ENCODE data around the gene PRCC. TPM values are rescaled to one million over a fixed set of nuclear protein-coding genes. Genes with fewer than 3 reads are reported as not detected.
A peak's percentile ranks its signal among the peaks of the same experiment; 100 is the strongest.

The PRCC gene
- total RNA-seq, 2 donors from 2014 or later: 67.7 to 84.4 TPM

- Mint-ChIP-seq H3K36me3 (ENCODE audit: insufficient read depth in 2 of 2) (peaks cover 15 to 17% of the 10 kb centered on the region in 2 donors), H3K27ac (peak overlapping the region; percentile 93), H3K27me3 (ENCODE audit: low read depth) (no peaks in the 10 kb centered on the region), H3K4me3 (peak overlapping the region; percentile 89 to 92), H3K9me3 (no peaks in the 10 kb centered on the region), H3K4me1 (ENCODE audit: low read depth) (peaks cover 59% of the 10 kb centered on the region)
- ATAC-seq (replicated peaks in 1 of 2) (no peak), DNase-seq (no peak)
Observed at GRCh38 chr1:156747742-156748669, 19.3 kb upstream of the PRCC start.

DNA sequence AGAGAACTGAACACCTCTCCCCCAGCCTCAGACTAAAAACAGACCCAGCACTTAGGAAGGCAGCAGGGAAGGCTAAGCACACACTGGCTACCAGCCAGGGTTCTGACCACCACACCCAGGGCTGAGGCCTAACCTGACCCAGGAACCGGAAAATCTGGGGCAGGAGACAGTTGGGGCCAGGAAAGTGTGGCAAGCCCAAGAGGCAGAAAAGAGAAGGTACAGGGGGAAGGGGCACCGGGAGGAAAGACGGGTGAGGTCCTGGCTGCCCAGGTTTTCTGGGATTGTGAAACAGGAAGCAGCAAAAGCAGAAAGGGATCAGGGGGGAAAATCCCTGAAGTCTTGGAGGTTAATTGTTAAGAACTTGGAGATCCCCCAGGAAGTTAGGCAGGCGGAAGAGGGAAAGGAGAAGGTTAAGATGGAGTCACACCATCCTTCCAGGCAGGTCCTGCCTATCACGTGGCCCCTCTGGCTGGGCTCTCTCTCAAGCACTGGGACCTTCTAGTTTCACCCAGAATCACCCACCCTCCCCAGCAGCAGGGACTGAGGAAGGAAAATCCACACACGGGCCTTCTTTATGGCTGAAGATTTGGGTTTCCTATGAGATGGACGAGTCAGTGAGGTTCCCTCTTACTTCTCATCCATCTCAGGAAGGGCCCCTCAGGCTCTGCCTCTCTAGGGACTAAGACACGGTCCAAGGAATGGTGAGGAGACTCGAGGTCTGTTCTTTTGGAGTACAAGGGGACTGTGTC lies 18.5 kb upstream of the PRCC start:
- peaks cover 61% of the 10 kb centered on the region for H3K4me1 Mint-ChIP-seq (ENCODE audit: low read depth)
- ATAC-seq (replicated peaks in 1 of 2): no peak

DNA sequence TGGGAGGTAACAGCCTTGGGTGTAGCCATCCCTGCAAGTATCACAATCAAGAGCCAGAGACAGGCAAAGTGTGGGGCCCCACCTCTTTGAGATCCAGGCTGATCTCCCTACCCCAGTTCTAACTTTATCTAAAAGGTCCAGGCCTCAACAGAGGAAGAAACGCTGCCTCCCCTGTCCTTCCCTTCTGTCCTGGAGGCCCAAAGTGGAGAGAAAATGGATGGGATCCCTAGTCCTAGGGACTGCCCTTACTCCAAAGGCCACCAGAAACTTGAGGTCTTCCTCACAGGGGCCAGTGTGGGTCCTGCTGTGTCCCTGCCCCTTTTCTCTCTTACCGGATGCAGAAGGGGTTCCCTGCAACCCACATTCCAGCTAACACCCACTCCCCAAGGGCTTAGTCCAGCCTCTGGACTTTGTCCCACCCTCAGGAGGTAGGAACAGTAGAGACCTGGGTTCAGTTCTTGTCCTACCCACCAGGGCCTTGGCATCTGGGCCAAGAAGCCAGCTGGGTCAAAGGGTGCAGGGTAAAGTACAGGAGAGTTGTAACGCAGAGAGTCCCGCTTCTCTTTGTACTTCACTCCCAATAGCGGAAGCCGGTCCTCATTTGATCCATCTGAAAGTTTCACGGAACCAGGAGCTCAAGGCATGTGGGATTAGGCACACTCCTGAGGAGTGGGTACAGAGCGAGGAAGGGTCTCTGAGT lies 17.8 kb upstream of the PRCC start:
- peak overlapping the region; percentile 89 to 92 for H3K4me3 Mint-ChIP-seq
- peaks cover 60% of the 10 kb centered on the region for H3K4me1 Mint-ChIP-seq (ENCODE audit: low read depth)
- H3K27ac Mint-ChIP-seq: peak overlapping the region; percentile 93
- no peaks in the 10 kb centered on the region for H3K27me3 Mint-ChIP-seq (ENCODE audit: low read depth)
- no peaks in the 10 kb centered on the region for H3K9me3 Mint-ChIP-seq
- peaks cover 12 to 13% of the 10 kb centered on the region in 2 donors for H3K36me3 Mint-ChIP-seq (ENCODE audit: insufficient read depth in 2 of 2)
- ATAC-seq (replicated peaks in 1 of 2) (no peak), DNase-seq (no peak)

More for the DNA sequence above, 18.5 kb upstream of the PRCC start:
- Mint-ChIP-seq H3K36me3 (ENCODE audit: insufficient read depth in 2 of 2) (peaks cover 15% of the 10 kb centered on the region in 2 donors), H3K9me3 (no peaks in the 10 kb centered on the region), H3K27me3 (ENCODE audit: low read depth) (no peaks in the 10 kb centered on the region), H3K27ac (peak overlapping the region; percentile 93), H3K4me3 (peak overlapping the region; percentile 89 to 92)
- DNase-seq: peak in 1 of 2 donors; percentile 32

DNA sequence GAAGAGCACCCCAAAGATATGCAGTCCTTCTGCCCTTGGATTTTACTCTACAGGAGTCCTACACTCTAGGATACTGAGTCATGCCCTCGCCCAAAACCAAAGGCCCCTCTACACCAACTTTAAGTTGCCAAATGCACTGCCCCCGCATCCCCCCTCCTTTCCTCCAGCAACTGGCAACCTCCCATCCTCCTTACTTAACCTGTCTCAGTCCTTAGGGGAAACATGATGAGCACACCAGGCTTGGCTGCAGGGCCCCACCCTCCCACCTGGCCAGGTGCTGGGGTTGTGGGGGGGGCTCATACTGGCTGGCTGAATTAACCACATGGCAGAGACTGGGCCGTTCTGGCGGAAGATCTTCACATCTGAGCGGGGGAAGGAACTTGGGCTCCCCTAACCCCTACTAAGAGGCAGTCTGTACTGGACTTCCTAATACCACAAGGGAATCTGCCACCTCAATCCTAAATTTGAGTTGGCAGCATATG lies 17.1 kb upstream of the PRCC start:
- DNase-seq: peak; percentile 50 to 58
- no peaks in the 10 kb centered on the region for H3K27me3 Mint-ChIP-seq (ENCODE audit: low read depth)
- H3K9me3 Mint-ChIP-seq: no peaks in the 10 kb centered on the region
- H3K27ac Mint-ChIP-seq: peak overlapping the region; percentile 93
- H3K4me3 Mint-ChIP-seq: peak overlapping the region; percentile 89 to 92
- ATAC-seq (replicated peaks in 1 of 2): peak; percentile 4 to 7
- H3K4me1 Mint-ChIP-seq (ENCODE audit: low read depth): peaks cover 58% of the 10 kb centered on the region
- H3K36me3 Mint-ChIP-seq (ENCODE audit: insufficient read depth in 2 of 2): peaks cover 12 to 13% of the 10 kb centered on the region in 2 donors

DNA sequence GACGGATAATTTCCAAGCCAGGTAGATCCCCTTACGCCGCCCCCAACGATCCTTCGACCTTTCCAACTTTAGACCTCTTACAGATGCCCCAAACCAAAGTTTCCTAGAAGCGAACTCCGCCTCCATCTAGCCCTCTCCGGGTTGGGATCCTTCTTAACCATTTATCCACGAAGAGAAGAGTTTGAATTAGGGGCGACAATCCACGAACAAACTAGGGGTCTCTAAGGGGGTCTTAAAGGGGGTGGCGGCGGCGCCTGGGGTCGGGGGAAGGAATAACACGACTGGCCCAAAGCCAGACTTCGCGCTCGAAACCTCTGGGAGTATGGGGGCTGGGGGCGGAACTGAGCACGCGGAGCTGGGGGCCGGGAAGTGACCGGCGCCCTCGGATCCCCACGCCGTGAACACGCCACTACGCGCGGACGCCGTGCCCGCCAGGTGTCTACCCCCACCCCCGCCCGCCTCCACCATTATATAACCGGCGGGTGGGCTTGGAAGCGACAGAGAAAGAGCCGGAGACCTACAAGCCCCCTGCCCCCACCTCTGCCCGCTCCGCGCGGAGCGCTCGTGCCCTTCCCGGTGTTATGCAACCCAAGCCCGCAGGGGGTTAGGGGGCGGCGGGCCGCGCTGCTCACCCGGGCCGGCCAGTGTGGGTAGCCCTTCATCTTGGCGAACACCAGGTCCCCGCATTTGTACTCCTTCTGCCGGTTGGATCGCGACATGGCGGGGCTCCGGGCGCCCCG lies 16.5 kb upstream of the PRCC start:
- Mint-ChIP-seq H3K9me3 (no peaks in the 10 kb centered on the region), H3K27ac (peak overlapping the region; percentile 93), H3K27me3 (ENCODE audit: low read depth) (no peaks in the 10 kb centered on the region), H3K4me3 (peak overlapping the region; percentile 89 to 92), H3K36me3 (ENCODE audit: insufficient read depth in 2 of 2) (peaks cover 6 to 10% of the 10 kb centered on the region in 2 donors), H3K4me1 (ENCODE audit: low read depth) (peaks cover 51% of the 10 kb centered on the region)
- DNase-seq: peak; percentile 50 to 55
- peak; percentile 25 to 37 for ATAC-seq (replicated peaks in 1 of 2)

DNA sequence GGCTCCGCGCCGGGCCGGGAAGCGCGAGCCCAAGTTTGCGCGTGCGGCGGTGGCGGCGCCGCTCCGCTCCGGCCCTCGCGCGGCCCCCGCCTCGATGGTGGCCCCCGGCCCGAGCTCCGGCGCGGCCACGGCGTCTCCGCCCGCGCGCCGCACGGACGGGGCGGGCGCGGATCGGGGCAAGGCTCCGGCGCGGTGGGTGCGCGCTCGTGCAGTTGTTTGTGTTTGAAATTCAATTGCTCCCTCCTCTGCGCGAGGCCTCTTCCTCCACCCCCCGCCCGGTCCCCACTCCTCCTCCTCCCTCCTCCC lies 15.9 kb upstream of the PRCC start, which contains the start of gene HDGF:
Gene HDGF, minus strand, starts transcription at position 225 of the 306 bp plus-strand sequence. CDS start 246 bp downstream, outside the sequence.
- Mint-ChIP-seq H3K27me3 (ENCODE audit: low read depth) (no peaks in the 10 kb centered on the region), H3K4me1 (ENCODE audit: low read depth) (peaks cover 46% of the 10 kb centered on the region), H3K36me3 (ENCODE audit: insufficient read depth in 2 of 2) (peaks cover 4 to 10% of the 10 kb centered on the region in 2 donors), H3K9me3 (no peaks in the 10 kb centered on the region), H3K4me3 (peak within 1 kb of the TSS; percentile 89 to 93), H3K27ac (peak within 1 kb of the TSS; percentile 93)
- ATAC-seq (replicated peaks in 1 of 2) (no peak), DNase-seq (no peak)

DNA sequence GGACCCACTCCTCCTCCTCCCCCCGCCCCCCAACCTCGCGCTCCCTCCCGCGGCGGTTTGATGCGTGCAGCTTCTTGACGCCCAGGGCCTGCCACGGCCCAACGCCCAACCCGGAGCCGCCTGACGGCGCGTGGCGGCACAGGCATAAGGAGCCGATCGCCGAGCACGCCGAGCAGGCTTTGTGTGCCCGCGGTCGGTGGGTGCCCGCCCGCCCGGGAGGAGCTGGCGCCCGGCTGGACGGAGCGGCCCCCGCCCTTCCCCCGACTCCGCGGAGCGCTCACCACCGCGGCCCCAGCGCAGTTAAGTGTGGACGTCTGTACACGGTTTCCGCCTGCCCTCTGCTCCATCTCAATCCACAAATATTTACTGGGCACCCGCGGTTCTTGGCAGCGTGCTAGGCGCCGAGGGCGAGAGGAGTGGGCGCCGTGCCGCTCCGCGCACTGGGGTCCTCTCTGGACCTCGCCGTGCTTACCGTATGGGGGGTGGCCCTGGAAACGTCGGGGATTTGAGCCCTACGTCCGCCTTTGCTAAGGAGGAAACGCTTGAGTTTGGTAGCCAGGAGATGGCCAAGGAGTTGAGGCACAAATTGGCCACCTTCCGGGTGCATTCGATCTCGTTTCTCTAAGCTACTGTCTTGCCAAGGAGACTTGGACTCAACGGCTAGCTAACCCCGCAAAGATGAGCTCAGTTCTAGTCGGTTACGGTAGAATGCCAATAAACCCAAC lies 15.4 kb upstream of the PRCC start:
- Mint-ChIP-seq H3K4me3 (peak overlapping the region; percentile 85 to 93), H3K9me3 (no peaks in the 10 kb centered on the region), H3K36me3 (ENCODE audit: insufficient read depth in 2 of 2) (peaks cover 4 to 10% of the 10 kb centered on the region in 2 donors), H3K4me1 (ENCODE audit: low read depth) (peaks cover 41% of the 10 kb centered on the region), H3K27ac (peak overlapping the region; percentile 93), H3K27me3 (ENCODE audit: low read depth) (no peaks in the 10 kb centered on the region)
- peak; percentile 87 to 91 for ATAC-seq (replicated peaks in 1 of 2)
- DNase-seq: peak; percentile 95 to 96

- Mint-ChIP-seq H3K36me3 (ENCODE audit: insufficient read depth in 2 of 2) (peaks cover 4 to 10% of the 10 kb centered on the region in 2 donors), H3K27ac (peak overlapping the region; percentile 93), H3K9me3 (no peaks in the 10 kb centered on the region), H3K4me1 (ENCODE audit: low read depth) (peaks cover 32% of the 10 kb centered on the region), H3K4me3 (peak overlapping the region; percentile 85 to 93), H3K27me3 (ENCODE audit: low read depth) (no peaks in the 10 kb centered on the region)
- DNase-seq (no peak), ATAC-seq (replicated peaks in 1 of 2) (no peak)
Observed at GRCh38 chr1:156752843-156753482, 14.4 kb upstream of the PRCC start.

- H3K36me3 Mint-ChIP-seq (ENCODE audit: insufficient read depth in 2 of 2): peaks cover 2 to 10% of the 10 kb centered on the region in 2 donors
- H3K4me1 Mint-ChIP-seq (ENCODE audit: low read depth): peaks cover 20% of the 10 kb centered on the region
- DNase-seq (no peak), ATAC-seq (replicated peaks in 1 of 2) (no peak)
- no peaks in the 10 kb centered on the region for H3K9me3 Mint-ChIP-seq
- no peaks in the 10 kb centered on the region for H3K27me3 Mint-ChIP-seq (ENCODE audit: low read depth)
- H3K4me3 Mint-ChIP-seq: no peak overlapping the region
- H3K27ac Mint-ChIP-seq: no peak overlapping the region
Observed at GRCh38 chr1:156754219-156754618, 13.1 kb upstream of the PRCC start.

GRCh38 chr1:156755527-156755950 lies 11.8 kb upstream of the PRCC start:
- H3K36me3 Mint-ChIP-seq (ENCODE audit: insufficient read depth in 2 of 2): peaks cover 0 to 2% of the 10 kb centered on the region in 2 donors
- no peak for DNase-seq

GRCh38 chr1:156756355-156756754 lies 11.0 kb upstream of the PRCC start:
- DNase-seq (no peak), ATAC-seq (replicated peaks in 1 of 2) (no peak)
- Mint-ChIP-seq H3K9me3 (no peaks in the 10 kb centered on the region), H3K4me1 (ENCODE audit: low read depth) (peaks cover 11% of the 10 kb centered on the region), H3K27me3 (ENCODE audit: low read depth) (no peaks in the 10 kb centered on the region), H3K27ac (no peak overlapping the region), H3K36me3 (ENCODE audit: insufficient read depth in 2 of 2) (peaks cover 0 to 2% of the 10 kb centered on the region in 2 donors), H3K4me3 (no peak overlapping the region)

More at GRCh38 chr1:156755527-156755950, 11.8 kb upstream of the PRCC start:
- ATAC-seq (replicated peaks in 1 of 2): no peak
- Mint-ChIP-seq H3K4me1 (ENCODE audit: low read depth) (peaks cover 11% of the 10 kb centered on the region), H3K9me3 (no peaks in the 10 kb centered on the region), H3K27me3 (ENCODE audit: low read depth) (no peaks in the 10 kb centered on the region), H3K4me3 (no peak overlapping the region), H3K27ac (no peak overlapping the region)

Data from activated T-cell treated with anti-CD3 and anti-CD28 coated beads, Interleukin-2, amount 50 U/mL, for 72 hours (primary cell).